ENCODE measurements around the gene PTPRB. TPM values are rescaled to one million over a fixed set of nuclear protein-coding genes. Genes with fewer than 3 reads are reported as not detected.

PTPRB gene
- total and polyA plus RNA-seq, 11 donors: 17.0 to 41.5 (median 34.2) TPM

GRCh38 chr12:70627677-70628076 lies 9.6 kb downstream of the PTPRB start:
- Histone ChIP-seq H3K4me3 (peak overlapping the region in 10 of 12 donors; percentile 13 to 37 (median 24)), H3K27me3 (no peaks in the 10 kb centered on the region), H3K4me1 (peaks cover 0 to 14% (median 0%) of the 10 kb centered on the region in 12 donors), H3K9me3 (no peaks in the 10 kb centered on the region), H3K27ac (peak overlapping the region in 10 of 12 donors; percentile 6 to 59 (median 36)), H3K36me3 (no peaks in the 10 kb centered on the region)
- TF ChIP-seq CTCF (IDR thresholded peaks at IDR 0.05) (no peak), POLR2A (IDR thresholded peaks at IDR 0.05) (no peak)
- WGBS, 4 donors: 40 to 54% (median 47%) methylated on average over 5 of the region's 5 CpGs
- ATAC-seq: no peak
- DNase-seq: no peak
- intact Hi-C loops (cut with DNase I): no loop called here

- DNase-seq (no peak), ATAC-seq (no peak)
- Histone ChIP-seq H3K9me3 (no peaks in the 10 kb centered on the region), H3K4me1 (peaks cover 0 to 14% (median 0%) of the 10 kb centered on the region in 12 donors), H3K27ac (no peak overlapping the region), H3K27me3 (no peaks in the 10 kb centered on the region), H3K4me3 (no peak overlapping the region), H3K36me3 (peaks cover 0 to 4% (median 0%) of the 10 kb centered on the region in 9 donors)
- intact Hi-C loops (cut with DNase I): no loop called here
- TF ChIP-seq CTCF (IDR thresholded peaks at IDR 0.05) (no peak), POLR2A (IDR thresholded peaks at IDR 0.05) (no peak)
- WGBS, 4 donors: 77 to 94% (median 93%) methylated on average over 3 of the region's 3 CpGs
These were observed 11.0 kb downstream of the PTPRB start for GRCh38 chr12:70626180-70626579.

- DNase-seq (no peak), ATAC-seq (no peak)
- H3K4me1 ChIP-seq: peaks cover 0 to 24% (median 4%) of the 10 kb centered on the region in 12 donors
- H3K4me3 ChIP-seq: no peak overlapping the region
- H3K27ac ChIP-seq: peak overlapping the region in 1 of 12 donors; percentile 31
- intact Hi-C loops (cut with DNase I): no loop called here
- TF ChIP-seq POLR2A (IDR thresholded peaks at IDR 0.05) (no peak), CTCF (IDR thresholded peaks at IDR 0.05) (no peak)
- H3K9me3 ChIP-seq: no peaks in the 10 kb centered on the region
- no peaks in the 10 kb centered on the region for H3K27me3 ChIP-seq
- WGBS, 4 donors: 71 to 82% (median 78%) methylated on average over 5 of the region's 5 CpGs
- peaks cover 0 to 10% (median 0%) of the 10 kb centered on the region in 9 donors for H3K36me3 ChIP-seq
These were observed 17.6 kb downstream of the PTPRB start for GRCh38 chr12:70619471-70620152.

GRCh38 chr12:70618371-70618770 lies 18.9 kb downstream of the PTPRB start:
- peak overlapping the region in 3 of 12 donors; percentile 11 to 36 (median 30) for H3K27ac ChIP-seq
- peaks cover 0 to 30% (median 7%) of the 10 kb centered on the region in 12 donors for H3K4me1 ChIP-seq
- no peak for TF ChIP-seq POLR2A (IDR thresholded peaks at IDR 0.05)
- no peak for TF ChIP-seq CTCF (IDR thresholded peaks at IDR 0.05)
- no peaks in the 10 kb centered on the region for H3K27me3 ChIP-seq
- no peak for DNase-seq
- H3K9me3 ChIP-seq: no peaks in the 10 kb centered on the region
- no peak for ATAC-seq
- peaks cover 0 to 10% (median 0%) of the 10 kb centered on the region in 9 donors for H3K36me3 ChIP-seq
- WGBS, 4 donors: 77 to 89% (median 81%) methylated on average over 4 of the region's 4 CpGs
- no peak overlapping the region for H3K4me3 ChIP-seq
- intact Hi-C loops (cut with DNase I): no loop called here
